Liver (tissue), 9 donors: ENCODE data around the gene CKMT2. TPM values are rescaled to one million over a fixed set of nuclear protein-coding genes. Genes with fewer than 3 reads are reported as not detected.

Source experiments
- DNase-seq: peaks from one replicate; pipeline ENCODE4 v3.0.0-alpha.2; 2017; ENCODE audit warnings: low spot score
- H3K27ac ChIP-seq, 2 donors: one replicate each; pipeline ENCODE4 v1.7.0; 2013; ENCODE audit warnings: inconsistent platforms in 2 of 2, low read length in 2 of 2, control low read depth in 1 of 2, low read depth in 1 of 2, mild to moderate bottlenecking in 1 of 2
- H3K27me3 ChIP-seq, 4 donors: one replicate each; pipeline versions ENCODE4 v1.6.1 to v1.7.0; 2013; ENCODE audit warnings: low read length in 3 of 4, inconsistent platforms in 1 of 4, mild to moderate bottlenecking in 1 of 4, moderate library complexity in 1 of 4; ENCODE audit not compliant: control insufficient read depth in 4 of 4, insufficient read depth in 4 of 4
- H3K36me3 ChIP-seq, 4 donors: one replicate each; pipeline versions ENCODE4 v1.6.1 to v1.7.0; 2013; ENCODE audit warnings: low read length in 3 of 4, mild to moderate bottlenecking in 3 of 4, low read depth in 1 of 4, moderate library complexity in 1 of 4; ENCODE audit not compliant: control insufficient read depth in 4 of 4, insufficient read depth in 3 of 4
- H3K4me1 ChIP-seq, 4 donors: one replicate each; pipeline versions ENCODE4 v1.6.1 to v1.7.0; 2013; ENCODE audit warnings: low read length in 3 of 4, mild to moderate bottlenecking in 3 of 4, moderate library complexity in 1 of 4; ENCODE audit not compliant: control insufficient read depth in 4 of 4, insufficient read depth in 4 of 4
- H3K4me3 ChIP-seq, 3 donors: one replicate each; pipeline versions ENCODE4 v1.6.1 to v1.7.0; 2013; ENCODE audit warnings: low read length in 3 of 3, control low read depth in 1 of 3, low read depth in 1 of 3, mild to moderate bottlenecking in 1 of 3
- H3K9ac ChIP-seq, 2 donors: one replicate each; pipeline ENCODE4 v1.7.0; 2013; ENCODE audit warnings: low read length in 2 of 2, mild to moderate bottlenecking in 2 of 2, moderate library complexity in 2 of 2, control low read depth in 1 of 2, low read depth in 1 of 2
- H3K9me3 ChIP-seq, 4 donors: one replicate each; pipeline versions ENCODE4 v1.6.1 to v1.7.0; 2013; ENCODE audit warnings: low read length in 3 of 4; ENCODE audit not compliant: control insufficient read depth in 4 of 4
- ATF3 ChIP-seq: IDR thresholded peaks from 2 replicates; pipeline ENCODE4 v1.6.1; 2016; ENCODE audit warnings: antibody characterized with exemption
- CTCF ChIP-seq: fragments of 150-350 bp; IDR thresholded peaks from 2 replicates; pipeline ENCODE4 v1.5.1; 2017; ENCODE audit warnings: improper control_type of control experiment, low read depth, low read length; ENCODE audit not compliant: missing input control
- EGR1 ChIP-seq, 2 donors: IDR thresholded peaks; 2 replicates each; pipeline ENCODE4 v1.6.1; 2016 to 2018; ENCODE audit warnings: antibody characterized with exemption in 2 of 2, low read depth in 2 of 2
- FOXA1 ChIP-seq: IDR thresholded peaks from 2 replicates; pipeline ENCODE4 v1.6.1; 2016; ENCODE audit warnings: antibody characterized with exemption
- FOXA2 ChIP-seq: IDR thresholded peaks from 2 replicates; pipeline ENCODE4 v1.6.1; 2016; ENCODE audit warnings: antibody characterized with exemption
- GABPA ChIP-seq, 2 donors: IDR thresholded peaks in 1 of 2; conservative IDR thresholded peaks in 1 of 2; 2 replicates each; pipeline ENCODE4 v1.6.1; 2016; ENCODE audit warnings: antibody characterized with exemption in 2 of 2, mild to moderate bottlenecking in 1 of 2, moderate library complexity in 1 of 2
- HNF4A ChIP-seq, 2 donors: conservative IDR thresholded peaks; 2 replicates each; pipeline ENCODE4 v1.6.1; 2016; ENCODE audit warnings: antibody characterized with exemption in 2 of 2, mild to moderate bottlenecking in 2 of 2
- HNF4G ChIP-seq: IDR thresholded peaks from 2 replicates; pipeline ENCODE4 v1.6.1; 2016; ENCODE audit warnings: antibody characterized with exemption
- JUND ChIP-seq, 2 donors: IDR thresholded peaks; 2 replicates each; pipeline ENCODE4 v1.6.1; 2016; ENCODE audit warnings: antibody characterized with exemption in 2 of 2
- MAX ChIP-seq: IDR thresholded peaks from 2 replicates; pipeline ENCODE4 v1.6.1; 2016; ENCODE audit warnings: antibody characterized with exemption
- NR2F2 ChIP-seq: IDR thresholded peaks from 2 replicates; pipeline ENCODE4 v1.6.1; 2016; ENCODE audit warnings: antibody characterized with exemption
- RAD21 ChIP-seq, 2 donors: IDR thresholded peaks; 2 replicates each; pipeline ENCODE4 v1.6.1; 2016; ENCODE audit warnings: antibody characterized with exemption in 2 of 2, mild to moderate bottlenecking in 2 of 2
- REST ChIP-seq: IDR thresholded peaks from 2 replicates; pipeline ENCODE4 v1.6.1; 2016; ENCODE audit warnings: antibody characterized with exemption, mild to moderate bottlenecking
- RXRA ChIP-seq, 2 donors: IDR thresholded peaks; 2 replicates each; pipeline ENCODE4 v1.6.1; 2017 to 2018; ENCODE audit warnings: antibody characterized with exemption in 2 of 2, mild to moderate bottlenecking in 1 of 2
- SP1 ChIP-seq: IDR thresholded peaks from 2 replicates; pipeline ENCODE4 v1.6.1; 2018; ENCODE audit warnings: antibody characterized with exemption, mild to moderate bottlenecking
- TAF1 ChIP-seq: conservative IDR thresholded peaks from 2 replicates; pipeline ENCODE4 v1.6.1; 2016; ENCODE audit warnings: antibody characterized with exemption, mild to moderate bottlenecking
- YY1 ChIP-seq: IDR thresholded peaks from 2 replicates; pipeline ENCODE4 v1.6.1; 2016; ENCODE audit warnings: antibody characterized with exemption, mild to moderate bottlenecking
- ZBTB33 ChIP-seq: IDR thresholded peaks from 2 replicates; pipeline ENCODE4 v1.6.1; 2016; ENCODE audit warnings: antibody characterized with exemption
- WGBS: extraction: QIAGEN DNeasy Blood & Tissue Kit; methylation state at CpG from one replicate; pipeline ENCODE4 v1.1.7; 2013; 5-methylcytosine and 5-hydroxymethylcytosine counted together
- polyA plus RNA-seq, 2 donors: library from polyadenylated mRNA; stranded (reverse) in 1 of 2; unstranded in 1 of 2; fragments of 200-250 nt in 1 of 2; fragments of >200 nt in 1 of 2; fragmentation: Nextera tagmentation in 1 of 2; extraction: Ambion mirVana in 1 of 2; gene quantifications; one replicate each; pipeline versions ENCODE4 v1.2.1 to v1.2.3, GENCODE V29; 2013 to 2015
- total RNA-seq, 2 donors: library from RNA; depleted of rRNA; stranded (reverse); fragments of >200 nt; gene quantifications; one replicate each; pipeline ENCODE4 v1.2.3, GENCODE V29; 2014
- donor health status: healthy.
- donor health status: healthy.
- donor health status: healthy.
- donor health status: healthy.
- donor health status: healthy.

Gene CKMT2
- total and polyA plus RNA-seq, 4 donors = 0.20 to 2.6 (median 0.82) TPM

- Histone ChIP-seq H3K4me1 (peaks cover 3 to 16% (median 8%) of the 10 kb centered on the region in 4 donors), H3K4me3 (no peak overlapping the region), H3K9me3 (no peaks in the 10 kb centered on the region), H3K27me3 (no peaks in the 10 kb centered on the region), H3K36me3 (peaks cover 0 to 26% (median 21%) of the 10 kb centered on the region in 4 donors), H3K9ac (no peak overlapping the region), H3K27ac (no peak overlapping the region)
- DNase-seq = no peak
- 97% methylated on average over 3 of the region's 3 CpGs for WGBS
- TF ChIP-seq YY1 = no peak
- no peak for TF ChIP-seq TAF1
- TF ChIP-seq RAD21 (IDR thresholded peaks at IDR 0.05) = no peak
- TF ChIP-seq GABPA (IDR thresholded peaks at IDR 0.05 in 1 of 2, conservative IDR thresholded peaks at IDR 0.05 in 1 of 2) = no peak
- TF ChIP-seq HNF4A (conservative IDR thresholded peaks at IDR 0.05) = no peak
- no peak for TF ChIP-seq RXRA (IDR thresholded peaks at IDR 0.05)
- no peak for TF ChIP-seq CTCF
- TF ChIP-seq REST = no peak
- TF ChIP-seq MAX = no peak
- no peak for TF ChIP-seq SP1
- no peak for TF ChIP-seq EGR1 (IDR thresholded peaks at IDR 0.05; ENCODE audit: low read depth in 2 of 2)
- no peak for TF ChIP-seq FOXA2
- no peak for TF ChIP-seq JUND (IDR thresholded peaks at IDR 0.05)
- no peak for TF ChIP-seq HNF4G
- no peak for TF ChIP-seq FOXA1
These were observed 80.6 kb downstream of the CKMT2 start for GRCh38 chr5:81313686-81314085.

GRCh38 chr5:81314581-81314980 is 81.5 kb downstream of the CKMT2 start:
- Histone ChIP-seq H3K4me3 (no peak overlapping the region), H3K27me3 (no peaks in the 10 kb centered on the region), H3K9me3 (no peaks in the 10 kb centered on the region), H3K9ac (no peak overlapping the region), H3K36me3 (peaks cover 0 to 26% (median 18%) of the 10 kb centered on the region in 4 donors), H3K27ac (no peak overlapping the region), H3K4me1 (peaks cover 3 to 16% (median 8%) of the 10 kb centered on the region in 4 donors)
- WGBS = 96% methylated on average over 3 of the region's 3 CpGs
- DNase-seq = no peak
- TF ChIP-seq ATF3 (no peak), HNF4A (conservative IDR thresholded peaks at IDR 0.05) (no peak), MAX (no peak), CTCF (no peak), GABPA (IDR thresholded peaks at IDR 0.05 in 1 of 2, conservative IDR thresholded peaks at IDR 0.05 in 1 of 2) (no peak), TAF1 (no peak), RXRA (IDR thresholded peaks at IDR 0.05) (no peak), FOXA2 (no peak), RAD21 (IDR thresholded peaks at IDR 0.05) (no peak), ZBTB33 (no peak), SP1 (no peak), NR2F2 (no peak), FOXA1 (no peak)
